HepG2 (cell line): ENCODE data around the gene CBFA2T2. TPM values are rescaled to one million over a fixed set of nuclear protein-coding genes. Genes with fewer than 3 reads are reported as not detected.

Source experiments
- HNRNPL ChIP-seq: fragments of 200-400 bp; formaldehyde crosslinking; IDR thresholded peaks from 2 replicates; pipeline ENCODE4 v1.6.1; 2017; ENCODE audit warnings: mild to moderate bottlenecking, low read depth, low read length
- HOXA9 ChIP-seq: sonication (generic); formaldehyde crosslinking; IDR thresholded peaks from 2 replicates; pipeline ENCODE4 v1.8.1; 2022; ENCODE audit warnings: missing genetic modification reagents, mild to moderate bottlenecking, moderate library complexity, borderline replicate concordance
- IKZF4 ChIP-seq: sonication (generic); formaldehyde crosslinking; IDR thresholded peaks from 2 replicates; pipeline ENCODE4 v1.5.1; 2020; ENCODE audit warnings: borderline replicate concordance, mild to moderate bottlenecking, low read depth, missing genetic modification reagents; ENCODE audit errors: not compliant biosample characterization
- IRF9 ChIP-seq: sonication (generic); formaldehyde crosslinking; IDR thresholded peaks from 2 replicates; pipeline ENCODE4 v1.8.0; 2022; ENCODE audit warnings: missing genetic modification reagents, mild to moderate bottlenecking, borderline replicate concordance
- NRL ChIP-seq: sonication (generic); formaldehyde crosslinking; IDR thresholded peaks from 2 replicates; pipeline ENCODE4 v1.5.0; 2020; ENCODE audit warnings: missing genetic modification reagents, mild to moderate bottlenecking, moderate library complexity, borderline replicate concordance
- PHF5A ChIP-seq: IDR thresholded peaks from one replicate; pipeline ENCODE4 v1.6.1; 2018; ENCODE audit warnings: low read depth, missing genetic modification reagents; ENCODE audit not compliant: unreplicated experiment
- SMAD1 ChIP-seq: sonication (generic); formaldehyde crosslinking; IDR thresholded peaks from 2 replicates; pipeline ENCODE4 v1.4.0; 2020; ENCODE audit warnings: missing genetic modification reagents, low read depth, mild to moderate bottlenecking, borderline replicate concordance
- TBP ChIP-seq: sonication (generic); formaldehyde crosslinking; IDR thresholded peaks from 2 replicates; pipeline ENCODE4 v1.5.0; 2020; ENCODE audit warnings: missing genetic modification reagents
- ZNF136 ChIP-seq: sonication (generic); formaldehyde crosslinking; IDR thresholded peaks from 2 replicates; pipeline ENCODE4 v1.8.1; 2022; ENCODE audit warnings: low read depth, mild to moderate bottlenecking, moderate library complexity, missing genetic modification reagents
- ZNF230 ChIP-seq: sonication (generic); formaldehyde crosslinking; IDR thresholded peaks from 2 replicates; pipeline ENCODE4 v1.4.0; 2020; ENCODE audit warnings: mild to moderate bottlenecking, missing genetic modification reagents
- ZNF354B ChIP-seq: sonication (generic); formaldehyde crosslinking; IDR thresholded peaks from 2 replicates; pipeline ENCODE4 v1.8.0; 2022; ENCODE audit warnings: mild to moderate bottlenecking, missing genetic modification reagents
- ZNF460 ChIP-seq: sonication (generic); formaldehyde crosslinking; IDR thresholded peaks from 2 replicates; pipeline ENCODE4 v1.5.1; 2020; ENCODE audit warnings: missing genetic modification reagents, mild to moderate bottlenecking, borderline replicate concordance
- ZNF550 ChIP-seq: sonication (generic); formaldehyde crosslinking; IDR thresholded peaks from 2 replicates; pipeline ENCODE4 v1.4.0; 2020; ENCODE audit warnings: mild to moderate bottlenecking, missing genetic modification reagents, borderline replicate concordance
- ZNF574 ChIP-seq: sonication (generic); formaldehyde crosslinking; IDR thresholded peaks from 2 replicates; pipeline ENCODE4 v1.4.0; 2020; ENCODE audit warnings: missing genetic modification reagents
- ZNF652 ChIP-seq: IDR thresholded peaks from 2 replicates; pipeline ENCODE4 v1.6.1; 2016; ENCODE audit warnings: low read depth, borderline replicate concordance
- ZNF768 ChIP-seq: sonication (generic); formaldehyde crosslinking; IDR thresholded peaks from 2 replicates; pipeline ENCODE4 v1.4.0; 2020; ENCODE audit warnings: missing genetic modification reagents
- ZNF775 ChIP-seq: sonication (generic); formaldehyde crosslinking; IDR thresholded peaks from 2 replicates; pipeline ENCODE4 v1.4.0; 2020; ENCODE audit warnings: missing genetic modification reagents, mild to moderate bottlenecking, moderate library complexity, borderline replicate concordance
- ZNF777 ChIP-seq: sonication (generic); formaldehyde crosslinking; IDR thresholded peaks from 2 replicates; pipeline ENCODE4 v1.4.0; 2020; ENCODE audit warnings: missing genetic modification reagents
- ZNF83 ChIP-seq: sonication (generic); formaldehyde crosslinking; IDR thresholded peaks from 2 replicates; pipeline ENCODE4 v1.4.0; 2020; ENCODE audit warnings: missing genetic modification reagents, mild to moderate bottlenecking, borderline replicate concordance
- ZNF879 ChIP-seq: sonication (generic); formaldehyde crosslinking; IDR thresholded peaks from 2 replicates; pipeline ENCODE4 v1.8.1; 2023; ENCODE audit warnings: missing genetic modification reagents
- polyA plus RNA-seq, 8 experiments: library from polyadenylated mRNA; depleted of rRNA in 3 of 8; stranded (reverse) in 7 of 8; unstranded in 1 of 8; fragments of >200 nt; fragmentation: Illumina TruSeq in 4 of 8; extraction: Trizol in 4 of 8; gene quantifications; 2 replicates each; pipeline versions ENCODE4 v1.2.1 to v1.2.3, GENCODE V29; 2011 to 2016; ENCODE audit warnings: low read depth in 4 of 8, missing spikeins in 1 of 8, mixed read lengths in 1 of 8; ENCODE audit not compliant: insufficient read depth in 1 of 8
- total RNA-seq, 5 experiments: library from RNA; depleted of rRNA; stranded (reverse); fragments of >200 nt; fragmentation: Illumina TruSeq; extraction: Trizol; gene quantifications; 2 replicates each; pipeline ENCODE4 v1.2.3, GENCODE V29; 2016; ENCODE audit warnings: low read depth in 1 of 5
- TF ChIP-seq, protein P1 (sequence below), 2 experiments: sonication (generic) in 1 of 2; formaldehyde crosslinking in 1 of 2; IDR thresholded peaks; 2 replicates each; pipeline versions ENCODE4 v1.4.0 to v1.6.1; 2016 to 2020; ENCODE audit warnings: borderline replicate concordance in 1 of 2, low read depth in 1 of 2, mild to moderate bottlenecking in 1 of 2, missing genetic modification reagents in 1 of 2

CBFA2T2 gene
- total and polyA plus RNA-seq, 2 of the 13 experiments (the other 11 are each of a cell fraction or from before 2014, with no cell fraction given), result 6.3 to 21.2 TPM

DNA sequence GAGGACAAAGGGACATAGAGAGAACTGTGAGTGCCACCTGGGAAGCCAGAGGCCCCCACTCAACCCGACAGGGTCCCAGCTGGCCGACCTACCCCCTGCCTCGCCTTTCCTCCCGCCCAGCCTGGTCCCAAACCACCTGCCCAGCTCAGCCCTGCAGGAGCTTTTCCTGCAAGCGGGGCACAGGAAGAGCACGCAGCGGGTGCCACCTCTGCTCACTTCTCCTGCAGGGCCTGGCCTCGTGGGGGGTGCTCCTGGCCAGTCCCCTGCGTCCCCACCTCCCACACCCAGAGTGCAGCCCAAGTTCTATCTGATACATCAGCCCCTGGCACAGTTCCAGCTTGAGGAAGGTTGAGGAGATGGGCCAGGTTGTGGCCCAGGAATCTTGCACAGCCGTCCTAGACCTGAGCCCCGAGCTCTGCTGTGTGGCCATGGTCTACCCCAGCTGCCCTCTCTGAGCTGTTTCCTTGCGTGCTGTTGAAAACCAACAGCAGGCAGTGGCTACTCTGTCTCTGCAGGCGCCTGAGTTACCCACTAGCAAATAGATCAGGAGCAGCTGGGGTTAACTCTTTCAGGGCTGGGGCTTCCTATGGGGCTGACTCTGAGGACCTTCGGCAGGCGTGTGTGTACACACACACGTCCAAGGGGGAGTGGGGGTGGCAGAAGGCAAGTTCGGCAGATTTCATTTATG lies 182.7 kb downstream of the CBFA2T2 start (continued):
- TF ChIP-seq, protein P1, sequence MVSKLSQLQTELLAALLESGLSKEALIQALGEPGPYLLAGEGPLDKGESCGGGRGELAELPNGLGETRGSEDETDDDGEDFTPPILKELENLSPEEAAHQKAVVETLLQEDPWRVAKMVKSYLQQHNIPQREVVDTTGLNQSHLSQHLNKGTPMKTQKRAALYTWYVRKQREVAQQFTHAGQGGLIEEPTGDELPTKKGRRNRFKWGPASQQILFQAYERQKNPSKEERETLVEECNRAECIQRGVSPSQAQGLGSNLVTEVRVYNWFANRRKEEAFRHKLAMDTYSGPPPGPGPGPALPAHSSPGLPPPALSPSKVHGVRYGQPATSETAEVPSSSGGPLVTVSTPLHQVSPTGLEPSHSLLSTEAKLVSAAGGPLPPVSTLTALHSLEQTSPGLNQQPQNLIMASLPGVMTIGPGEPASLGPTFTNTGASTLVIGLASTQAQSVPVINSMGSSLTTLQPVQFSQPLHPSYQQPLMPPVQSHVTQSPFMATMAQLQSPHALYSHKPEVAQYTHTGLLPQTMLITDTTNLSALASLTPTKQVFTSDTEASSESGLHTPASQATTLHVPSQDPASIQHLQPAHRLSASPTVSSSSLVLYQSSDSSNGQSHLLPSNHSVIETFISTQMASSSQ (IDR thresholded peaks at IDR 0.05; ENCODE audit: low read depth), result no peak
- TF ChIP-seq, protein P1 (CRISPR knock-in tag; IDR thresholded peaks at IDR 0.05; ENCODE audit: borderline replicate concordance), result peak; percentile 14; the same call in 1 of the 2 replicates
- TF ChIP-seq ZNF574 (CRISPR knock-in tag) (no peak), ZNF550 (CRISPR knock-in tag) (peak; percentile 28; the same call in 1 of the 2 replicates), ZNF777 (CRISPR knock-in tag) (no peak), SMAD1 (peak; percentile 77; the same call in 1 of the 2 replicates), PHF5A (no peak), IRF9 (CRISPR knock-in tag) (no peak; the same call in 1 of the 2 replicates), HNRNPL (no peak), ZNF230 (CRISPR knock-in tag) (peak; percentile 69), ZNF136 (CRISPR knock-in tag) (no peak), NRL (peak; percentile 64; the same call in 1 of the 2 replicates), HOXA9 (CRISPR knock-in tag) (0 out of 2 replicates have a peak, but pooled peaks have one; percentile 48), IKZF4 (peak; percentile 18), ZNF775 (CRISPR knock-in tag) (no peak; the same call in 1 of the 2 replicates), ZNF460 (no peak), ZNF354B (CRISPR knock-in tag) (no peak), TBP (CRISPR knock-in tag) (no peak), ZNF652 (peak; percentile 97), ZNF768 (CRISPR knock-in tag) (peak; percentile 99), ZNF83 (CRISPR knock-in tag) (no peak), ZNF879 (CRISPR knock-in tag) (no peak)
